Left kidney (tissue), 8 donors: Measurements from ENCODE around the gene TEX22. TPM values are rescaled to one million over a fixed set of nuclear protein-coding genes. Genes with fewer than 3 reads are reported as not detected.
"Not testable (repeated sequence)": the region's sequence is repeated elsewhere in the genome, so short reads cannot be mapped to it uniquely, and the experiment has no call there.

Experiments used
- DNase-seq: peaks from one replicate; pipeline ENCODE4 v3.0.0-alpha.2; 2013
- long read RNA-seq, 8 donors: transcript quantifications; one replicate each; lab custom pipeline, GENCODE V29; 2026
- polyA plus RNA-seq: library from polyadenylated mRNA; unstranded; fragments of 120-200 nt; gene quantifications from one replicate; pipeline ENCODE4 v1.2.1, GENCODE V29; 2013; ENCODE audit not compliant: insufficient read length

Gene TEX22, protein sequence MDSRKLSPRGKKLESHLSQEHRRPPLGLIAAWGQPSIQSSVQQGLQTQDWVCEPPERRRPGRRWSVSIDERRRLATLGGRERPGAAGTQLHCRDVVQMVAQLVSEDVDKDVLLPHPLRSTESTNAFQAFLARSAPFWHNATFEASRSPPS
- 1.4 TPM for polyA plus RNA-seq
- long read RNA-seq, donor 1 = 0 reads
- long read RNA-seq, donor 2 = 0 reads
- long read RNA-seq, donor 3 = 0 reads
- long read RNA-seq, donor 4 = 0 reads
- long read RNA-seq, donor 5, partial matches to known transcripts = 0 of 2 reads
- long read RNA-seq, donor 5, other reads (novel, unspliced or antisense) = 0 of 2 reads
- long read RNA-seq, donor 6 = 0 reads
- long read RNA-seq, donor 7 = 0 reads
- long read RNA-seq, donor 8 = 0 reads

DNA sequence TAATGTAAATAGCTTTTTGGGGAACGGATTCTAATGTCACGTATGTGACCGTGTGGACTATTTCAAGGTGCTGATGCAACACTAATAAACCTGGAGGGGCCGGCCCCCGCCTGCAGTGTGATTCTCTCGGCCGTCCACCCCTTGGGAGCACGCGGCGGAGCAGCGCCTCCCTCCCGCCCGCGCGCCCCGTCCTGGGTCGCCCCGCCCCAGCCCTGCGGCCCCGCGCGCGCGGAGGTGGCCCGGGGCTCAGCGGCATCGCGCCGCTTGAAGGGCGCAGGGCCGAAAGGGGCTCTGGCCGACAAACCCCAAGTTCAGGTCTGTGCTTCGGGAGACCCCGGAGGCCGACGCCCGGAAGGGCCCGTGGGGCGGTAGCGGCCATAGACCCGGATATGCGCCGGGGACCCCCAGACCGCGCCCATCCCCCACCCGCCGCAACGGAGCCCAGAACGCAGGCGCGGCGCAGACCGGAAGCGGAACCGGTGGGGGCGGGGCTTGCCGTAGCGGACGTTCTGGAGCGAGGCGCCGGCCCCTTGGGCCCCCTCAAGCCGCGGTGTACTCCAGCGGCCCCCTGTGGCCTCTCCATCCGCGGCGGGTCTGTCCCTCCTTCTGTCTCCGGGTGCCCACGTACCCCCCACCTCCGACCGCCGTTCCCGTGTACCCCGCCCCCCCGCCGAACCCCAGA, at the start of gene TEX22:
TSS of gene TEX22 (plus strand) at position 495 of the 682 bp plus-strand sequence. CDS start 803 bp downstream, outside the sequence.
- peak; percentile 87 for DNase-seq

DNA sequence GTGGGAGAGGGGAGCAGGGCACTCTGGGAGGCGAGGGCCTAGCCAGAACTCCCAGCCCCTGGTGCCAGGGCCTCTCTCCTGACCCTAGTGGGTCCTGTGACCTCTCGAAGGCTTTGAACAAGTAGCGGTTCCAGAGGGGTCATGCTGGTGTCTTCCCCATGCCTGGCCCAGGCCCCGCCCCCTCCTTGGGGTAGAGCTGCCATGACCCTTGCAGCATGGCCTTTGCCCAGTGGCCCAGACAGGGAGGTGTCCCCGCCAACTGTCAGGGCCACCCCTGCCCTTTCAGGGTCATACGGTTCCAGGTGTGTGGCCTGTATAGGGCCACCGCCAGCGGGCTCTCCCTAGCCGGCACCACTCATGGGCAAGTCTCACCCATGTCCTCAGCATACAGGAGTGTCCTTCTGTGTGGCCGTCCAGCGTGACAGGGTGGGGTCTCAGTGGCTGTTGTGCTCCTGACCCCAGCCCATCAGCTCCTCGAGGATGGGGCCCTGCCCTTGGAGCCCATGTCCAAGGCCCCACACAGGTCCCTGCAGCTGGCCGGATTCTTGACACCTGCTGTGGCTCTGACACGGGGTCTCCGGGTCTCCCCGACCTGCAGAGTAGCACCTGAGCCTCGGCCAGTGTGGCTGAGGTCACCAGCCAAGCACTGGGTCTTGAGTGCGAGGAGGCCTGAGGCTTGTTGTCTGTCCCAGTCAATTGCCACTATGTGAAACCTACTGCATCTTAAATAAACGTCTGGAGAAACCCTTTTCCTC, 49.2 kb upstream of the TEX22 start:
- no peak for DNase-seq

DNA sequence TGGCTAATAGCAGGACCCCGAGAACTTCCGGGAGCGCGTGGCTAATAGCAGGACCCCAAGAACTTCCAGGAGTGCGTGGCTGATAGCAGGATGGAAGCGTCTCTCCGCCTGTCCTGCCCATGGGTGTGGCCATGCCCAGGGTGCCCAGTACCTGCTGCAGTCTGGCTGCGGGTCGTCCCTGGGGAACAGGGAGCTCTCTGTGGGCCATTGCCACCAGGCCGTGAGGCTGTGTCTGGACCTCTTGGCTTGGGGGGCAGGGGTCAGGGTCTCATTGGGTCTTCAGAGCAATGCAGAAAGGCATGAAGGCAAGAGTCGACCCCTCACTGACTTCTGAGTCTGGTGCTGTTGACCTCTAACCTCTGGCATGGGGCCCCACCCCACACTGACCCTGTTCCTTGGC, 48.3 kb upstream of the TEX22 start:
- DNase-seq = no peak

DNA sequence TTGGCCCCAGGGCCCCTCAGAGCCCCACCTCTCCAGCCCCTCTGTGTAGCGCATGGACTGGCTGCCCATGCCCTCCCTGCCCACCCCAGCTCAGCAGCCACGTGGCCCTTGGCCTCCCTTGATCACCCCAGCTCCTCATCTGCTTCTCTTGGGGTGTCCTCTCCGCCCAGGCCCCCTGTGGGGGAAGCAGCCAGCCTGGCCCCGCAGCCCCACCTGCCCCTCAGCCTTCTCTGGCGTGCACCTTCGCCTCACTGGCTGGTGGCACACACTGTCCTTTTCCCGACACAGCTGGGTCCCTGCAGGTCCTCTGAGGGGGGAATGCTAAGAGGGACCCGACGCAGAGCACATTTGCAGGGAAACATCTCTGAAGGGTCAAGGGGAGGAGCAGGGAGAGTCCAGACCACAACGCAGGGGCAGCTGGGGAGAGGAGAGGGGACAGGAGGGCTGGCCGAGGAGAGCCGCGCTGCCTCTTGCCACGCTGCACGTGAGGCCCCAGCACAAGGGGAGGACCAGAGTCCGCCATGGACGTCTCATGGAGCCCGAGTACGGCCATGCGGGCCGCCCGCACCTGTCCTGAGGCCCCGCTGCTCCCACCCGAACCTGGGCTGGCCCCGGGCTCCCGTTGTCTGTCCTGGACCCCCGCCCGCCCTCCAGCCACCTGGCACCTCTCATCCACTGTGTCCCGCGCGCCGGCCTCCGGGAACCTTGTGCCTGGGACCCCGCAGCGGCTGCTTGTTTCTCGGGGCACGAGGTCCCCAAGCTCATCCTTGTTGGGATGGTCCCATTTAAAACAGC, 47.7 kb upstream of the TEX22 start:
- no peak for DNase-seq

DNA sequence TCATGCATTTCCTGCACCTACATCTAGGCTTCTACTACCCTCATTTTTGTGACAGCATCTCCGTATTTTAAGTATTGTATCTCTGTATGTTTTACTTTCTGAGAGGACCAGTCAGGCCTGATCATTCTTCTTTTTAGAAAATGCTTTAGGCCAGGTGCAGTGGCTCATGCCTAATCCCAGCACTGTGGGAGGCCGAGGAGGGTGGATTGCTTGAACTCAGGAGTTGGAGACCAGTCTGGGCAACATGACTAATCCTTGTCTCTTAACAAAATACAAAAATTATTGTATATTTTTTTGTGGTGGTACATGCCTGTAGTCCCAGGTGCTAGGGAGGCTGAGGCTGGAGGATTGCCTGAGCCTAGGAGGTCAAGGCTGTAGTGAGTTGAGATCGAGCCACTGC, 46.9 kb upstream of the TEX22 start:
- DNase-seq = no peak

DNA sequence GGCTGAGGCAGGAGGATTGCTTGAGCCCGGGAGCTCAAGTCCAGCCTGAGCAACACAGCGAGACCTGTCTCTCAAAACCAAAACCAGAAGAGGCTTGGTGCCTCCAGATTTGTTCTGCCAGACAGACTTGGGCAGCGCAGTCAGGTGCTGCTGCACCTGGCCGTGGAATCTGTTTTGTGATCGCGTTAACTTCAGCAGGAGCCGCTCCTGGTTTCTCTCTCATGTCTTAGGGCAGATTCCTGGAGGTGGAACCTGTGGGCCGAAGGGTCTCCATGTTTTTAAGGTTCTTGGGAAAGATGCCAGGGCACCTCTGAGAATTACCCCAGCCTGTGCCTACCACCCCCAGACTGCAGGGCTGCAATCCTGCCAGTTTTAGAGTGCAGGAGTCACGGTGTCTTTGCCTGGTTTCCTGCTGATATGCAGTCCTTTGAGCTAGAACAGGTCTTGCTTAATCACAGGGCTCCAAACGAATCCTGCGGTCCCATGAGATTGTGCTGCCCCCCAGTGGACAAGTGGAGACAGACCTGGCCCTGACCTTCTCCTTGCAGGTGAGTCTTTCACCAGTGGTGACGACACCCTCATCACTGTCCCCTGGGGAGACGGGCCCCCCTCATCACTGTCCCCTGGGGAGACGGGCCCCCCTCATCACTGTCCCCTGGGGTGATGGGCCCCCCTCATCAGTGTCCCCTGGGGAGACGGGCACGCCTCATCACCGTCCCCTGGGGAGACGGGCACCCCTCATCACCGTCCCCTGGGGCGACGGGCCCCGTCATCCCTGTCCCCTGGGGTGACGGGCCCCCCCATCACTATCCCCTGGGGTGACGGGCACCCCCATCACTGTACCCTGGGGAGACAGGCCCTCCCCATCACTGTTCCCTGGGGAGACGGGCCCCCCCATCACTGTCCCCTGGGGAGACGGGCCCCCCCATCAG, 46.2 kb upstream of the TEX22 start:
- peak; percentile 85 for DNase-seq

DNA sequence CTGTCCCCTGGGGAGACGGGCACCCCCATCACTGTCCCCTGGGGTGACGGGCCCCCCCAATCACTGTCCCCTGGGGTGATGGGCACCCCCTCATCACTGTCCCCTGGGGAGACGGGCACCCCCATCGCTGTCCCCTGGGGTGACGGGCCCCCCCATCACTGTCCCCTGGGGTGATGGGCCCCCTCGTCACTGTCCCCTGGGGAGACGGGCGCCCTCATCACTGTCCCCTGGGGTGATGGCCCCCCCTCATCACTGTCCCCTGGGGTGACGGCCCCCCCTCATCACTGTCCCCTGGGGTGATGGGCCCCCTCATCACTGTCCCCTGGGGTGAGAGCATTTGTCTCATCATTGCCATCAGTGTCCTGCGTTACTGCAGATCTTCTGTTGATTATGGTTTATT, 45.2 kb upstream of the TEX22 start:
- DNase-seq = no peak

DNA sequence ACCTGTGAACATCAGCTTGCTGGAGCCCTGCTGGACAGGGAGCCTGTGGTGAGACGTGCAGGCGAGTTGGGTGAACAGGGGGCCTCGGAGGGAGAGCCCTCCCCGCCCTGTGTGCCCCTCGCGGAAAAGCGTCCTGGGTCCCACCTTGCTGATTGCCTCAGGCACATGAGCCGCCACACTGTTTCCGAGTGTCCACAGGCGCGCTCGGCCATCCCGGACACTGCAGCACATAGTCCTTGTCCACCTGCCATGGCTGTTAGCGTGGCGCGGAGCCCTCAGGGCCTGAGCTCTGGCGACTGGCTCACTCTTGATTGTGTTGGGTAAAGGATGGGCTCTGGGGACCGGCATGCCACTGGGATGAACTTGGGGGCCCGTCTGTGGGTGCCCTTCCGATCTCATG, 43.8 kb upstream of the TEX22 start:
- no peak for DNase-seq

DNA sequence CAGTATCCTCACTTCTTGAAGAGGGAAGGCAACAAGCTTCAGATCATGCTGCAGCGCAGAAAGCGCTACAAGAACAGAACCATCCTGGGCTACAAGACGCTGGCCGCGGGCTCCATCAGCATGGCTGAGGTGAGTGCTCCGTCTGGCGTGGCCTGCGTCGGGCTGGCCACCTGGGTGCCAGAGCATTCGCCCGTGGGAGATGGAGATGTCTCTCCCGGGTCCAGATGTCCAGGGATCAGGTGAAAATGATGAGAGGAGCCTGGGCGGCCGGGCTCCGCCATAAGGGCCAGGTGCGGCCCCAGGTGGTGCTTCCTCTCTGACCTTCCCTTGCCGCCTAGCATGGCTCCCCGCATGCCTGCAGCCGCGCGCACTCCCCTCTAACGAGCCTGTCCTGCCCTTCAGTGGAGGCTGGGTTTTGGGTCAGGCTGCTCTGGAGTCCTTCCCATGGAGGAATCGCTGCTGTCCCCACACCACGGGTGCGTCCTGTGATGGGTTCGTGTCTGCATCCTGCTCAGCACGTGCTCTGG, 43.2 kb upstream of the TEX22 start:
- no peak for DNase-seq

DNA sequence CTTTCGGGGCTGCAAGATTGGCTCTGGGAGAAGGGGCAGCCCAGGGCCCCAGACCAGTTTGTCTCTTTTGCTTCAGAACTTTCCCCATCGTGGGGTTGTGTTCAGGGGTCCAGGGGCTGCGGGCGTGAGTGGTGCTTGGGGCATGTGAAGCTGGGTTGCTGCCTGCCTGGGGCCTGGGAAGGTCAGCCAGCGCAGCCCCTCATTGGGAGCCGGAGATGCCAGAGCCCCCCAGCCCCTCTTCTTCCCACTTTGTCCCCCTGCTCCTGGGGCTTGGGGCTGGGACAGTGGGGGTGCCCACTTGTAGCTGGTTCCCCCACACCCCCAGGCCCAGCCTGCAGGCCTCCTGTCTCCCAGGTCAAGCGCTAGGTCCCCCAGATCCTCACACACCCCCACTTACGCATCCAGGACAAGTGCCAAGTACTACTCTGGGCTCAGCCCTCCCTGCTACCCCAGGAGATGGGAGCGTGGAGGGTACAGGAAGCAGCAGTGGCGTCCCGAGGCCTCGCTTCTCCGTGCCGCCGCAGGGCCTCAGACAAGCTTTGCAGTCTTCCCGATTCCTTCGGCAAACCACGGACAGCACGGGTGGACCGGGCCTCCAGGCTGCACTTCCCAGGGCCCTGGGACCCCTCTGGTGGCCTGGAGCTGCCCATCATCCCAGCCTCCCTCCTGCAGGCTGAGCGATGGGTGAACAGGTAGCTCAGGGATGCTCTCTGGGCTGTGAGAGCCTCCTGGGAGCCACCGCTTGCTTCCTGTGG, 42.3 kb upstream of the TEX22 start:
- DNase-seq = no peak

DNA sequence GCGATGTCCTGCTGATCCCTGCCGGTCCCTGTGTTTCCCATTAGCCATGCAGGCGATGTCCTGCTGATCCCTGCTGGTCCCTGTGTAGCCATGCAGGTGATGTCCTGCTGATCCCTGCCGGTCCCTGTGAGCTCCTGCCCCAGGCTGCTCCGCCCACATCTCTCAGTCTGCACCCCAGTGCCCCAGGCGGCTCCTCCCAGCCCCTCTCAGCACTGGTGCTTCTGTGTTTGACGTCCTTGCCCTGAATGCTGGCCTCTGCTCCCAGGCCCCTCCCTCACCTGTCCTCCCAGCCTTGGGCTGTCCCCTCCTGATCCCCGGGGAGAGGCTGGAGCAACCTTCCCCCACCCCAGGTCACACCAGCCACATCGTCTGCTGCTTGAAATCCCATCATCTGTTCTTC, 41.4 kb upstream of the TEX22 start:
- no peak for DNase-seq

DNA sequence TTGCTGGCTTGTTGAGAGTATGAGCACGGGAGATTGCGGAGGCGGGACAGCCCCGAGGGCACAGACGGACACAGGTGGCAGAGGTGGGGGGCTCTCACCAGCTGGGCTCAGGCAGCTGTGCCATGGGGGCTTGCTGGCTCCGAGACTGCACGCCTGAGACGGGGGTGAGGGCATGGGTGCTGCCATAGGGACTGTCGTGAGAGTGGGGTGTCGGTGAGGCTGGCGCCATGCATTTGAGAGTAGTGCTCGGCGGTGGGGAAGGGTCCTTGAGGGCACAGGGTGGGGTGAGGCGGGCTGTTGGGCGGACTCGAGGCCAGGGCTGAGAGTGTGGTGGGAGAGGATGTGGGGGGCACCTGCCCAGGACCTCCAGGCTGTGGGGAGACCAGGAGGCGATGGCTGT, 40.7 kb upstream of the TEX22 start:
- DNase-seq = no peak

DNA sequence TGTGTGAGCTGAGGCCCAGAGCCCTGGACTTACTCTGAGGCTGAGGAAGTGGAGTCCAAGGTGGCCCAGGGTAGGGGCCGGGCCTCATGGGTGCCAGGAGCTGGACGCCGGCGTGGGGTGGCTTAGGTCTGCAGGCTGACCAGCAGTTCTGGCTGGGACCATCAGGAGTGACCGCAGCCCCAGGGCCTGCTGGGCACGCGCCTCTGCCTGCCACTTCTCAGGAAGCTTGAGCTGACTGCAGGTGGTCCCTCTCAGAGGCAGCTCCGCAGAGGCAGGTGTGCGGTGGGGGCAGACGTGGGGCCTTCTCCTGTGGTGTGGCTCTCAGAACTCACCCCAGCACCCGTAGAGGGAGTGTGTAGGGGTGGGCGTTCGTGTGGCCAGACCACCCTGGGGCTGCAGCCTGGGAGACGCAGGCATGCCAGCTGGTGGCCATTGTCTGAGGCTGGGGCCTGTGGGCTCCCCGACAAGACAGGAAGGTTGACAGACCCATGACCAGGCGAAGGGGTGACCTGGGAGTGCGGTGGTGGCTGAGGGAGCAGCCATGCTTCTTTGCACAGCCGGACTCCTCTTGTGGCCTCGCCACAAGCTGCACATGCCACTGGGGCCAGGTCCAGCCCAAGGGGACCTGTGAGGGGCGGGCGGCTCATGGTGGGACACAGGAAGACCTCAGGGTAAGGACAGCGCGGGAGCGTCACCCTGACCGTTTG, 40.0 kb upstream of the TEX22 start:
- no peak for DNase-seq

DNA sequence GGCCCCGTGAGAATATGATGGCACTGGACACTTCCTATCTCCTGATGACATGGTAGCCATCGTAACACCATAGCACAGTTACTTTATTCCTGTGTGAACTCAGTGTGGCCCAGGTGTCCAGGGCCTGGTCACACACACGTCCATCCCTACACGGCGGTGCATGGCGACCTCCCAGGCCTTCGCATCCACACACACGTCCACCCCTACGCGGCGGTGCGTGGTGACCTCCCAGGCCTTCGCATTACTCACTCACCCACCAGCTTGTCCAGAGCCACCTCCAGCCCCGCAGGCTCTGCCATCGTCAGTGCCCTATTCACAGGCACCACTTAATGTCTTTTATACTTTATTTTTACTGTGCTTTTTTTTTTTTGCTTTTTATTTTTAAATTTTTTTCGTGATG, 39.4 kb upstream of the TEX22 start:
- DNase-seq = no peak

DNA sequence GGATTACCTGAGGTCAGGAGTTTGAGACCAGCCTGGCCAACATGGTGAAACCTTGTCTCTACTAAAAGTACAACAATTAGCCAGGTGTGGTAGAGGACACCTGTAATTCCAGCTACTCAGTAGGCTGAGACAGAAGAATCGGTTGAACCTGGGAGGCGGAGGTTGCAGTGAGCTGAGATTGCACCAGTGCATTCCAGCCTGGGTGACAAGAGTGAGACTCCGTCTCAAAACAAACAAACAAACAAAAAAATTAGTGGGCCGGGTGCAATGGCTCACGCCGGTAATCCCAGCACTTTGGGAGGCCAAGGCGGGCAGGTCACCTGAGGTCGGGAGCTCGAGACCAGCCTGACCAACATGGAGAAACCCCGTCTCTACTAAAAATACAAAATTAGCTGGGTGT, 36.9 kb upstream of the TEX22 start:
- not testable (repeated sequence) for DNase-seq

DNA sequence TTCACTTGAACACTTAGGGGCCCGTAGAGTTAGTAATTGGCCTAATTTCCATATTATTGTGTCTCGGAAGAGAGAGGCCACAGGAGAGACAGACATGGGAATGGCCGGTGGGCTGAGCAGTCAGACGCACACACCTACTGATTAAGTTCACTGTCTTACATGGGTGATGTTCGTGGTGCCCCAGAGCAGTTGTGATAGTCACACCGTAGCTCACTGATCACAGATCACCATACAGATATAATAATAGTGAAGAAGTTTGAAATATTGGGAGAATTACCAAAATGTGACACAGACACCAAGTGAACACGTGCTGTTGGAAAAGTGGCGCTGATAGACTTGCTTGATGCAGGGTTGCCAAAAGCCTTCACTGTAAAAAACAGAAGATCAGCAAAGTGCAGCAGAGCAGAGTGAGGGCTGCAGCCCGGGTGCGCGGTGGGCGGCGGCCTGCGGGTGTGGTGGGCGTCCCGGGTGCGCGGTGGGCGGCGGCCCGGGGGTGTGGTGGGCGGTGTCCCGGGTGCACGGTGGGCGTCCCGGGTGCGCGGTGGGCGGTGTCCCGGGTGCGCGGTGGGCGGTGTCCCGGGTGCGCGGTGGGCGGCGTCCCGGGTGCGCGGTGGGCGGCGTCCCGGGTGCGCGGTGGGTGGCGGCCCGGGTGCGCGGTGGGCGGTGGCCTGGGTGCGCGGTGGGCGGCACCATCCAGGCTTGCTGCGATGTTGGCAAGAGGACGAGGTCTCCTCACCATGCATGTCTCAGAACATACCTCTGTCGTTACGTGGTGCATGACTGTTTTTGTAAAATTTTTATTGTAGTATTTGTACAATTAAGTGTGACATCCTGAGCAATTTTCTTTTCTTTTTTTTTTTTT, 34.3 kb upstream of the TEX22 start:
- no peak for DNase-seq

DNA sequence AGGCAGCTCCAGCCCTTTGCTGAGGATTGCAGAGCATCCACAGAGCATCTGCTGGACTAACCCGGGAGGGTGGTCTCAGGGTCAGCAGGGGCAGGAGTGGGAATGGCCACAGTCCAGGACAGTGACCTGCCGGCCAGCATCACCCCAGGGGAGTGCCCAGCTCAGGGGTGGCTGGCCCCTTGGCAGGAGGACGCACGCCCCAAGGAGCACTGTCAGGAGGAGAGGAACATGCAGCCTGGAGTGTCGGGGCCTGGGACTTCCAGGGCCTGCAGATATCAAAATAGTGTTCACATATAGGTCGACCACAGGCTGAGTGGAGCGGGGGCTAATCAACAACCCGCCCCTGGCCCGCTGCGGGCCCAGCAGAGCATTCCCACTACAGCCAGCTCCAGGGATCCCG, 33.2 kb upstream of the TEX22 start:
- no peak for DNase-seq

DNA sequence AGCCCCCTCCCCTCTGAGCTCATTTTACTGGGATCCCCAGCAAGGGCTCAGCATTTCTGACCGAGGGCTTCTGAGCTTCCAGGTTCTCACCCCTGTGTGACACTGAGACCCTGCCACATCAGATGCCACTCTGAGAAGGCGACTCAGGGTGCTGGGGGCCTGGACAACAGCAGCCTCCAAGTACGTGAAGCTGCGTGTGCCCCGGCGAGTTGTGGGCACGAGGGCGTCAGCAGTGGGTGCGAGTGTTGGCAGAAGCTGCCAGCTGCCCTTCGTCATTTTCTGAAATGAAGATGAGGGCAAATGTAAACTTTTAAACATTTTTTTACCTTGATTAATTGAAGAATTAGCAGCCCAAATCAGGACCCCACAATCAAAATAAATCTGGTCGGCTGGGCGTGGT, 32.7 kb upstream of the TEX22 start:
- DNase-seq = no peak
